GM12891 (cell line): Measurements from ENCODE around the gene PLS1.

Experiments used
- PAX5 ChIP-seq: IDR thresholded peaks from 2 replicates; pipeline ENCODE4 v1.6.1; 2011; ENCODE audit warnings: low read length, moderate library complexity, mild to moderate bottlenecking; ENCODE audit not compliant: insufficient read depth, severe bottlenecking
- POLR2A ChIP-seq: IDR thresholded peaks from 2 replicates; pipeline ENCODE4 v1.6.1; 2011; ENCODE audit warnings: low read depth, low read length, control low read depth
- POLR2AphosphoS5 ChIP-seq: IDR thresholded peaks from 2 replicates; pipeline ENCODE4 v1.6.1; 2011; ENCODE audit warnings: low read depth, low read length, control low read depth
- POU2F2 ChIP-seq: IDR thresholded peaks from 2 replicates; pipeline ENCODE4 v1.6.1; 2011; ENCODE audit warnings: low read depth, mild to moderate bottlenecking, control low read depth, low read length, moderate library complexity
- SPI1 ChIP-seq: IDR thresholded peaks from 2 replicates; pipeline ENCODE4 v1.6.1; 2011; ENCODE audit warnings: low read depth, low read length, control low read depth
- TAF1 ChIP-seq: IDR thresholded peaks from 2 replicates; pipeline ENCODE4 v1.6.1; 2011; ENCODE audit warnings: low read depth, low read length, control low read depth

GRCh38 chr3:142652826-142653292 lies 56.7 kb downstream of the PLS1 start:
- TF ChIP-seq POLR2A (no peak), POLR2AphosphoS5 (no peak), TAF1 (no peak), POU2F2 (no peak), SPI1 (no peak), PAX5 (no peak)
